Muscle layer of colon (tissue), 2 donors: ENCODE results near the gene AMD1.
"Not testable (repeated sequence)": the region's sequence is repeated elsewhere in the genome, so short reads cannot be mapped to it uniquely, and the experiment has no call there.

Experiments
- H3K27ac ChIP-seq: one replicate; pipeline ENCODE4 v1.7.0; 2013; ENCODE audit warnings: low read depth, mild to moderate bottlenecking, low read length, moderate library complexity
- H3K27me3 ChIP-seq, 2 donors: one replicate each; pipeline ENCODE4 v1.7.0; 2013; ENCODE audit warnings: low read length in 2 of 2, mild to moderate bottlenecking in 2 of 2; ENCODE audit not compliant: insufficient read depth in 2 of 2, control insufficient read depth in 1 of 2
- H3K36me3 ChIP-seq: one replicate; pipeline ENCODE4 v1.7.0; 2013; ENCODE audit warnings: mild to moderate bottlenecking, low read length; ENCODE audit not compliant: insufficient read depth
- H3K4me1 ChIP-seq: one replicate; pipeline ENCODE4 v1.7.0; 2013; ENCODE audit warnings: mild to moderate bottlenecking, low read length; ENCODE audit not compliant: insufficient read depth
- H3K4me3 ChIP-seq, 2 donors: one replicate each; pipeline ENCODE4 v1.7.0; 2013; ENCODE audit warnings: low read length in 2 of 2, low read depth in 1 of 2, mild to moderate bottlenecking in 1 of 2, moderate library complexity in 1 of 2
- H3K9ac ChIP-seq: one replicate; pipeline ENCODE4 v1.7.0; 2013; ENCODE audit warnings: low read length
- H3K9me3 ChIP-seq: one replicate; pipeline ENCODE4 v1.7.0; 2013; ENCODE audit warnings: mild to moderate bottlenecking, low read length
- donor health status: abdominal sarcoma.
- donor health status: Adenocarcinoma of cecum.

Gene AMD1

DNA sequence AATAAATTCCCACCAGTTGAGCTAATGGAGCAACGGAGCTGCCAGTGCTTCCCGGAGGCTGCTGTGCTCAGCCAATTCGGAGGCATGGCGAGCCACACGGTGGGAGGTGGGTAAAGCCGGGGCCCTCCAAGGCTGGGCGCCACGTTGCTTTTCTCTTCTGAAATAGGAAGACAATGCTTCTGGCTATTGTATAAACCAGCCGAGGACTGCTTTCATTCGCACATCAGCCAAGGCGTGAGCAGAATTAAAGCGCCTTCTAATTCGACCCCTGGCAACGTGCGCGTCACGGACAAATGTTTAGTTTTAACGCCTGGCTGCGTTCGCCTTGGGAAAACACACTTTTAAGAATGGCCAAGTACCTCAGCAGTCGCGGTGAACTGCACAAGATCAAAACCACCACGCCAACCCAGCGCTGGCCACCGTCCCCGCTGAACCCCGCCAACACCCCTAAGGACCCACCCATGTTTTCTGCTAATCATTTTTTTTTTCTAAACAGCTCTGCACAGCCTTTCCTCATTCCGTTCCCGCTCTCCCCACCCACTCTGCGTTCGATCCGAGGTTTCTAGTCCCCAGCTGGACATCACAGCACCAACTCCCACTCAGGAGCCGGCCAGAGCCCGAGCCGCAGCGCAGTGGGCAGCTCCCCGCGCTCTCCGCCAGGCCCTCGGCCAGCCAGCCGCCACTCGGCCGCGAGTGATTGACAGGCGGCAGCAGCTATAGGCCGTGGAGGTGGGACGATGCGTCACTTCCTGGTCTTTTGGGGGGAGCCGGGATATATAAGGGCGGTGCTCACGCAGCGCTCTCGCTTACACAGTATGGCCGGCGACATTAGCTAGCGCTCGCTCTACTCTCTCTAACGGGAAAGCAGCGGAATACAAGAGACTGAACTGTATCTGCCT lies at the start of gene AMD1:
TSS of gene AMD1 (plus strand) at position 805 of the 899 bp plus-strand sequence. CDS start 321 bp downstream, outside the sequence.
- peak within 1 kb of the TSS; percentile 73 to 96 for H3K4me3 ChIP-seq
- peaks cover 24% of the 10 kb centered on the region for H3K4me1 ChIP-seq
- peak within 1 kb of the TSS; percentile 99 for H3K27ac ChIP-seq
- H3K9ac ChIP-seq: peak within 1 kb of the TSS; percentile 69
- H3K27me3 ChIP-seq: no peaks in the 10 kb centered on the region
- H3K36me3 ChIP-seq: no peaks in the 10 kb centered on the region
- no peaks in the 10 kb centered on the region for H3K9me3 ChIP-seq

DNA sequence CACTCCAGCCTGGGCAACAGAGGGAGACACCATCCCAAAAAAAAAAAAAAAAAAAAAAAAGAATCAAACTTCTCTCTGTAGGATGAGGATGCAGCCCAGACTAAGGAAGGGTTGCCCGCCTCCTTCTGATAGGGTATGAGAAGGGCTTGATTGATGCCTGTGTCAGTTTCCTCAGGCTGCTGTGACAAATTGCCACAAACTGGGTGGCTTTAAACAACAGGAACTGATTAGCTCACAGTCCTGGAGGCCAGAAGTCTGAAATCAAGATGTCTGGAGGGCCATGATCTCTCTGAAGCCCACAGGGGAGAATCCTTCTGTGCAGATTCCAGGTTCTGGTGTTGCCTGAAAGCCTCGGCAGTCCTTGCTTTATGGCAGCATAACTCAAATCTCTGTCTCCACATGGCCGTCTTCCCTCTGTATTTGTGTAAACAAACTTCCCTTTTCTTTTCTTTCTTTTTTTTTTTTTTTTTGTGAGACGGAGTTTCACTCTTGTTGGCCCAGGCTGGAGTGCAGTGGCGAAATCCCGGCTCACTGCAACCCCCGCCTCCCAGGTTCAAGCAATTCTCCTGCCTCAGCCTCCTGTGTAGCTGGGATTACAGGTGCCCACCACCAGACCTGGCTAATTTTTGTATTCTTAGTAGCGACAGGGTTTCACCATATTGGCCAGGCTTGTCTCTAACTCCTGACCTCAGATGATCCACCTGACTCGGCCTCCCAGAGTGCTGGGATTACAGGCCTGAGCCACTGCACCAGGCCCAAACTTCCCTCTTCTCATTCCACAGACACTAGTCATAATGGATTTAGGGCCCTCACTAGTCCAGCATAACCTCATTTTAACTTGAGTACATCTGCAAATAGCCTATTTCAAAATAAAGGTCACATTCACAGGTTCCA lies 48.1 kb upstream of the AMD1 start:
- H3K36me3 ChIP-seq: no peaks in the 10 kb centered on the region
- H3K27me3 ChIP-seq: no peaks in the 10 kb centered on the region
- H3K27ac ChIP-seq: peak overlapping the region; percentile 27
- H3K4me3 ChIP-seq: no peak overlapping the region
- peaks cover 13% of the 10 kb centered on the region for H3K4me1 ChIP-seq
- H3K9ac ChIP-seq: no peak overlapping the region
- H3K9me3 ChIP-seq: no peaks in the 10 kb centered on the region

DNA sequence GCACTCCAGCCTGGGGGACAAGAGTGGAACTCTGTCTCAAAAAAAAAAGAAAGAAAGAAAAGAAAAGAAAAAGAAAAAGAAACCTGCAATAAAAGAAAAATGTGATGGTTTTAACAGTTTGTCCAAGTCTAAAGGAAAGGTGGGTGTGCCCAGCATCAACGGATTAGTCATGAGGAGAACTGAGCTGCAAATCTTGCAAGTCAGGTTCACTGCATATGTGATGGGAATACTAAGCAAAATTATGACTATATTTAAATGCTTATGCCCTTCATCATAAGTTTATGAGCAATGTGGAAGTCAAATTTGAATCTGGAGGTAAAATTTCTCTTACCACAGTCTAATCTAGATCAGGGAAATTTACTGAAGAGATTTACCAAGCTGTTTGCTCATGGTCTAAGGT lies 46.2 kb upstream of the AMD1 start:
- no peaks in the 10 kb centered on the region for H3K9me3 ChIP-seq
- H3K27ac ChIP-seq: no peak overlapping the region
- H3K36me3 ChIP-seq: no peaks in the 10 kb centered on the region
- no peak overlapping the region for H3K9ac ChIP-seq
- no peaks in the 10 kb centered on the region for H3K27me3 ChIP-seq
- H3K4me3 ChIP-seq: no peak overlapping the region
- peaks cover 7% of the 10 kb centered on the region for H3K4me1 ChIP-seq

DNA sequence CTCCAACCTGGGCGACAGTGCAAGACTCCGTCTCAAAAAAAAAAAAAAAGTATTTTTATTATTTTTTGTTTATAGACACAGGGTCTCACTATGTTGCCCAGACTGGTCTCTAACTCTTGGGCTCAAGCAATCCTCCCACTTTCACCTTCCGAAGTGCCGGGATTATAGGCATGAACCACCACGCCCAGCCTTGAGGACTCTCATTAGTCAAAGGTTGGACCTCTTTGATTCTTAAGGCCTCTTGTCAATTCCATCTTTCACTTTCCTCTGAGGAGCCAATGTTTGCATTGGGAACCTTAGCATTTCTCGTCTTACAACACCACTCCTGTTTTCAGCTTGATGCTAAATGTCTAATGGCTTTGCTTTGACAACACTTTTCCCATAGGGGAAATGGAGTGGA lies 43.2 kb upstream of the AMD1 start:
- Histone ChIP-seq H3K4me3 (no peak overlapping the region), H3K36me3 (no peaks in the 10 kb centered on the region), H3K9ac (no peak overlapping the region), H3K27me3 (no peaks in the 10 kb centered on the region), H3K27ac (no peak overlapping the region), H3K9me3 (no peaks in the 10 kb centered on the region), H3K4me1 (peaks cover 4% of the 10 kb centered on the region)

DNA sequence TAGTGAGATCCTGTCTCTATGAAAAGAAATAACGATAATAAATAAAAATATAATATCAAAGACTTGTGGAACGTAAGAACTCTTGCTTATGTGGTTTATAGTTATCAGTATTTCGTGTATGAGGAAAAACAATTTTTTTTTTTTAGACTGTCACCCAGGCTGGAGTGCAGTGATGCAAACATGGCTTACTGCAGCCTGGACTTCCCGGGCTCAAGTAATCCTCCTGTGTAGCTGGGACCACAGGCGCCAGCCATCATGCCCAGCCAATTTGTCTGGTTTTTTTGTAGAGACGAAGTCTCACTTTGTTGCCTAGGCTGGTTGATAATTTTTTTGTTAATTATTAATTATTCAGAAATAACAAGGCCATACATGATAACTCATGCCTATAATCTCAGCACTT lies 40.8 kb upstream of the AMD1 start:
- Histone ChIP-seq H3K9ac (no peak overlapping the region), H3K27me3 (no peaks in the 10 kb centered on the region), H3K36me3 (no peaks in the 10 kb centered on the region), H3K9me3 (no peaks in the 10 kb centered on the region), H3K4me3 (no peak overlapping the region), H3K27ac (no peak overlapping the region), H3K4me1 (no peaks in the 10 kb centered on the region)

DNA sequence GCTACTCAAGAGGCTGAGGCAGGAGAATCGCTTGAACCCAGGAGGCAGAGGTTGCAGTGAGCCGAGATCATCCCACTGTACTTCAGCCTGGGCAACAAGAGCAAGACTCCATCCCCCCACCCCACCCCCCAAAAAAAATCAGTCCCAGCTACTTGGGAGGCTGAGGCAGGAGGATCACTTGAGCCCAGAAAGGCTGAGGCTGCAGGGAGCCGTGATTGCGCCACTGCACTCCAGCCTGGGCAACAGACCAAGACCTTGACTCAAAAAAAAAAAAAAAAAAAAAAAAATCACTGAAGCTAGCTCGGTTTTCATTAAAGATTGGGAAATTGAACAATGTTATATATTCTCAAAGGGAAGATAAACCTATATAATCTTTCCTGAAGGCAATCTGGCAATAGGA lies 38.8 kb upstream of the AMD1 start:
- not testable (repeated sequence) for H3K4me1 ChIP-seq, H3K36me3 ChIP-seq

DNA sequence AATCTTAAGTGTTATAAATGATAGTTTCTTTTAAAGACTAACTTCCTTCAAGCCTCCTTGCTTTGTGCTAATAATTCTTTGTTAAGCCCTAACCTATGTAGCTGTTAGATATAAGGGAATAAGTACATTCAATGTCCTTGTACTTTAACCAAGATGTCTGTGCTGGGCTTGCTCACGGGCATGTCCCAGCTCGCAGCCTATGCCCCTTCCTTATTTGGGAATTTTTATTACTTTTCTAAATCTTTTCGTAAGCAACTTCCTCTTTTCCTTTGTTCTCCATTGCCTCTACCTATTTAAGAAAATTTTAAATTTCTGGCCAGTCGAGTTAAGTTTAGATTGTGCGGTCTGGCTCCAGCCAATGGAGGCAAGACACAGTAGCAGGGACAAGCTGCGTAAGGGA lies 33.3 kb upstream of the AMD1 start:
- no peak overlapping the region for H3K9ac ChIP-seq
- H3K27me3 ChIP-seq: no peaks in the 10 kb centered on the region
- no peaks in the 10 kb centered on the region for H3K9me3 ChIP-seq
- no peak overlapping the region for H3K4me3 ChIP-seq
- H3K36me3 ChIP-seq: no peaks in the 10 kb centered on the region
- H3K4me1 ChIP-seq: no peaks in the 10 kb centered on the region
- H3K27ac ChIP-seq: no peak overlapping the region

More for the DNA sequence above, 38.8 kb upstream of the AMD1 start:
- not testable (repeated sequence) for H3K27me3 ChIP-seq, H3K27ac ChIP-seq, H3K9me3 ChIP-seq, H3K4me3 ChIP-seq, H3K9ac ChIP-seq

DNA sequence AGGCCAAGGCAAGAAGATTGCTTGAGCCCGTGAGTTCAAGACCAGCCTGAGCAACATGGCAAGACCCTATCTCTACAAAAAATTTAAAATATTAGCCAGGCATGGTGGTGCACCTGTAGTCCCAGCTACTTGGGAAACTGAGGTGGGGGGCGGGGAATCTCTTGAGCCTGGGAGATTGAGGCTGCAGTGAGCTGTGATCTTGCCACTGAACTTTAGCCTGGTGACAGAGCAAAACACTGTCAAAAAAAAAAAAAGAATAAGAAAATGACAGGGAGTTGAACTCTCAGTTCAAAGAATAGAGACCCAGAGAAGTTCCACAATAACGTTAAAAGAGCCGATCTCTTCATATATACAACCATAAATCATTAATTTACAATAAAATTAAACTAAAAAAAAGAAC lies 24.8 kb upstream of the AMD1 start:
- Histone ChIP-seq H3K9me3 (no peaks in the 10 kb centered on the region), H3K9ac (no peak overlapping the region), H3K4me3 (no peak overlapping the region), H3K27me3 (no peaks in the 10 kb centered on the region), H3K36me3 (no peaks in the 10 kb centered on the region), H3K4me1 (no peaks in the 10 kb centered on the region), H3K27ac (no peak overlapping the region)

DNA sequence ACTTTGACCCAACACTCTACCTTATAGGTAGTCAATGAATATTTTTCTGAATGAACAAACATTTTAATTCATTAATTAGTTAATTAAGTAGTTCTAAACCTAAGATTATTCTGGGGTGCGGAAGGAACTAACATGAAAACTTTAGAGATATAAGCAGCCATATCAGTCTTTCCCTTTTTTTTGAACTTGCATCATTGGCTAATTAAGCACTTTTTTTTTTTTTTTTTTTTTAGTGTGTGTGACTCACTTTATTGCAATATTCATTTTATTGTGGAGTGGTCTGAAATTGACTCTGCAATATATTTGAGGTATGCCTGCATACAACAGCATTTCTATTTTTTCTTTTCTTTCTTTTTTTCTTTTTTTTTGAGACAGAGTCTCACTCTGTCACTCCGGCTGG lies 21.8 kb upstream of the AMD1 start:
- Histone ChIP-seq H3K4me1 (no peaks in the 10 kb centered on the region), H3K4me3 (no peak overlapping the region), H3K36me3 (no peaks in the 10 kb centered on the region), H3K27ac (no peak overlapping the region), H3K27me3 (no peaks in the 10 kb centered on the region), H3K9me3 (no peaks in the 10 kb centered on the region), H3K9ac (no peak overlapping the region)

DNA sequence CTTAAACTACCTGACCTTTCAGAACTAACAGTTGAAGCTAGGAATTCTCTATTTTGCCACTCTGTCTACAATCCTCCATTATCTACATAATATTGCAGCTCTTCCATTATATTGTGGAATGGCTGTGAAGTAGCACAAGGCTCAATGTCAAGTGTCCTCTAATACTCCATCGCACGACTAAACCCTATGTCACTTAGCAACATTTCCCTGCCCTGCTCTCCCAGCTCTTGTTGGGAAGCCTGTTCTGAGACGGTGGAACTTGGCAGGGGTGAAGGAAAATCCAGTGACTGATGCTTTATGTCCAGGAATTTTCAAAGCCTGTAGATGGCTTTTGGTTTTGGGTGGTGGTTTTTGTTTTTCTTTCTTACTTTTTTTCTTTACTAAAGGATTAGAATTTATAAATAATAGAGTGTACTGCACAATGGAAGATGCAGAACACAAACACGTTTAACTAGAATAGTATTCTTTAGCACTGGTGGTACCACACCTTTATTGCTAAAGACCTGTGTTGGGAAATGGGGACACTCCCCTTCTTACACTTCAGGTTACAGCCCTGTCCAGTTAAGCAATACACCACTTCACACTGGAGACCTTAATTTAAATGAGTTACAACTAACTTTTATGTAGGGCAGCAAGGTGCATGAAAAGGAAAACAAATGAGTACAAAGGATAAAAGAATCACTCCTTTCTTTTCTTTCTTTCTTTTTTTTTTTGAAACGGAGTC lies 20.7 kb upstream of the AMD1 start:
- Histone ChIP-seq H3K4me3 (no peak overlapping the region), H3K36me3 (no peaks in the 10 kb centered on the region), H3K9ac (no peak overlapping the region), H3K27me3 (no peaks in the 10 kb centered on the region), H3K9me3 (no peaks in the 10 kb centered on the region), H3K27ac (no peak overlapping the region), H3K4me1 (no peaks in the 10 kb centered on the region)

DNA sequence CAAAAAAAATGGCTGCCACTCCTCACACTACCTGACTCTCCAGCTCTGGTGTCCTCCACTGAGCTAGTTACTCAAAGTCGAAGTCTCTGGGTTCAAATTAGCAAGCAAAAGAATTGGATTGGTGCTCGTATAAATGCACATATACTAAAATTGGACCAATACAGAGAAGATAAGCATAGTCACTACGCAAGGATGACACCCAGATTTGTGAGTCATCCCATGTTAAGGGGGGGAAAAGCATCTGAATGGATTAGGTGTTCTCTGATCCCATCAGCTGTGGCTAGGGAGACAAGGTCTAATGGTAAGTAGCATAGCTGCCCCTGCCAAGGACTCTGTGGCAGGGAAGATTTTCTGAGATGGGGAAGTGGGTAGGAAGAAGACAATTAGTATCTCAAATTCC lies 18.3 kb upstream of the AMD1 start:
- Histone ChIP-seq H3K9me3 (no peaks in the 10 kb centered on the region), H3K4me1 (no peaks in the 10 kb centered on the region), H3K36me3 (no peaks in the 10 kb centered on the region), H3K4me3 (no peak overlapping the region), H3K27me3 (no peaks in the 10 kb centered on the region), H3K27ac (no peak overlapping the region), H3K9ac (no peak overlapping the region)
